ENCODE results near the gene RPS8.
"Not testable (repeated sequence)": the region's sequence is repeated elsewhere in the genome, so short reads cannot be mapped to it uniquely, and the experiment has no call there.

RPS8 gene

GRCh38 chr1:44820328-44821239 lies 45.2 kb downstream of the RPS8 start:
- DNase-seq: no peak

- no peak for DNase-seq
Observed at GRCh38 chr1:44821240-44821715, 45.9 kb downstream of the RPS8 start.

GRCh38 chr1:44822131-44822701 lies 46.9 kb downstream of the RPS8 start:
- DNase-seq: no peak

- DNase-seq: peak; percentile 35
Observed at GRCh38 chr1:44822981-44823451, 47.7 kb downstream of the RPS8 start.

- not testable (repeated sequence) for DNase-seq
Observed at GRCh38 chr1:44824392-44824791, 49.1 kb downstream of the RPS8 start.

GRCh38 chr1:44826375-44827196 lies 51.2 kb downstream of the RPS8 start:
- no peak for DNase-seq

GRCh38 chr1:44827197-44828002 lies 52.1 kb downstream of the RPS8 start:
- no peak for DNase-seq

GRCh38 chr1:44828003-44828651 lies 52.8 kb downstream of the RPS8 start:
- DNase-seq: peak; percentile 48

All from islet precursor cell (in vitro differentiated cells).